DMS114 treated with DMSO at 0.1 percent for 48 hours (cell line): ENCODE measurements around the gene ZDHHC23.

ENCODE experiments used
- DNase-seq: peaks from one replicate; lab custom pipeline; 2025; ENCODE audit not compliant: unreplicated experiment; lab: John Stamatoyannopoulos, UW

Gene ZDHHC23

GRCh38 chr3:113947372-113948014 lies at the start of gene ZDHHC23:
Gene ZDHHC23 (plus strand): TSS chr3:113948013. CDS start chr3:113948803, 790 bp downstream.
- DNase-seq: peak; percentile 25

GRCh38 chr3:113898892-113899291 lies 48.9 kb upstream of the ZDHHC23 start:
- DNase-seq: no peak

GRCh38 chr3:113906568-113907140 lies 41.2 kb upstream of the ZDHHC23 start:
- DNase-seq: no peak

- no peak for DNase-seq
Measured at GRCh38 chr3:113908133-113908532, 39.7 kb upstream of the ZDHHC23 start.

- no peak for DNase-seq
Measured at GRCh38 chr3:113910966-113911365, 36.8 kb upstream of the ZDHHC23 start.

- DNase-seq: peak; percentile 41
Measured at GRCh38 chr3:113912552-113913236, 35.1 kb upstream of the ZDHHC23 start.

GRCh38 chr3:113914646-113915045 lies 33.2 kb upstream of the ZDHHC23 start:
- no peak for DNase-seq

- DNase-seq: no peak
Measured at GRCh38 chr3:113927556-113927955, 20.3 kb upstream of the ZDHHC23 start.

GRCh38 chr3:113946831-113947230 lies 982 bp upstream of the ZDHHC23 start:
- no peak for DNase-seq

GRCh38 chr3:113948015-113948917 lies 453 bp downstream of the ZDHHC23 start:
- no peak for DNase-seq

GRCh38 chr3:113952921-113953320 lies 5.1 kb downstream of the ZDHHC23 start:
- DNase-seq: no peak

- DNase-seq: no peak
Measured at GRCh38 chr3:113953677-113954076, 5.9 kb downstream of the ZDHHC23 start.

GRCh38 chr3:113954091-113954685 lies 6.4 kb downstream of the ZDHHC23 start:
- no peak for DNase-seq

GRCh38 chr3:113963879-113964278 lies 16.1 kb downstream of the ZDHHC23 start:
- DNase-seq: no peak

GRCh38 chr3:113966172-113966571 lies 18.4 kb downstream of the ZDHHC23 start:
- DNase-seq: no peak

- DNase-seq: no peak
Measured at GRCh38 chr3:113968986-113969385, 21.2 kb downstream of the ZDHHC23 start.

GRCh38 chr3:113977822-113978221 lies 30.0 kb downstream of the ZDHHC23 start:
- no peak for DNase-seq

GRCh38 chr3:113979916-113980315 lies 32.1 kb downstream of the ZDHHC23 start:
- DNase-seq: no peak

- no peak for DNase-seq
Measured at GRCh38 chr3:113981803-113982202, 34.0 kb downstream of the ZDHHC23 start.

GRCh38 chr3:113983544-113983943 lies 35.7 kb downstream of the ZDHHC23 start:
- no peak for DNase-seq

GRCh38 chr3:113985541-113985940 lies 37.7 kb downstream of the ZDHHC23 start:
- DNase-seq: no peak
